RWPE2 (cell line): ENCODE results near the gene PGS1.

Experiments used
- ATAC-seq: fragments of 200-7000 bp; cut with Tn5 transposase; 3 replicates; pipeline ENCODE4 v1.9.1; 2021; ENCODE audit warnings: low read depth
- DNase-seq: peaks from one replicate; pipeline ENCODE4 v3.0.0-alpha.2; 2020; ENCODE audit warnings: low spot score
- H3K27ac ChIP-seq: fragments of 450-650 bp; 2 replicates; pipeline ENCODE4 v1.5.1; 2017; ENCODE audit warnings: mild to moderate bottlenecking; ENCODE audit not compliant: poor library complexity, severe bottlenecking
- H3K27me3 ChIP-seq: fragments of 250-450 bp; sonication (Bioruptor Pico); 2 replicates; pipeline ENCODE4 v1.5.1; 2021; ENCODE audit warnings: mild to moderate bottlenecking, moderate library complexity; ENCODE audit not compliant: insufficient read depth, poor library complexity, severe bottlenecking
- H3K36me3 ChIP-seq: fragments of 250-450 bp; sonication (Bioruptor Pico); 2 replicates; pipeline ENCODE4 v1.5.1; 2020; ENCODE audit warnings: low read depth, mild to moderate bottlenecking, moderate library complexity
- H3K4me1 ChIP-seq: fragments of 250-450 bp; sonication (Bioruptor Pico); 2 replicates; pipeline ENCODE4 v1.5.1; 2021; ENCODE audit warnings: mild to moderate bottlenecking, moderate library complexity; ENCODE audit not compliant: insufficient read depth, poor library complexity, severe bottlenecking
- H3K4me3 ChIP-seq: fragments of 250-450 bp; sonication (Bioruptor Pico); 2 replicates; pipeline ENCODE4 v1.5.1; 2021; ENCODE audit warnings: mild to moderate bottlenecking, moderate library complexity; ENCODE audit not compliant: severe bottlenecking
- H3K9me3 ChIP-seq: fragments of 250-450 bp; sonication (Bioruptor Pico); 2 replicates; pipeline ENCODE4 v1.5.1; 2021; ENCODE audit warnings: mild to moderate bottlenecking, moderate library complexity; ENCODE audit not compliant: severe bottlenecking
- CTCF ChIP-seq: fragments of 450-650 bp; IDR thresholded peaks from one replicate; pipeline ENCODE4 v1.5.1; 2017; ENCODE audit warnings: mild to moderate bottlenecking, moderate library complexity; ENCODE audit not compliant: poor library complexity, severe bottlenecking

The PGS1 gene

GRCh38 chr17:78374189-78374588 lies 4.3 kb upstream of the PGS1 start:
- H3K36me3 ChIP-seq: no peaks in the 10 kb centered on the region
- no peaks in the 10 kb centered on the region for H3K27me3 ChIP-seq
- DNase-seq (no peak), ATAC-seq (no peak)
- H3K4me3 ChIP-seq: no peak overlapping the region
- no peak for TF ChIP-seq CTCF
- H3K27ac ChIP-seq: peak overlapping the region; percentile 87
- peaks cover 33% of the 10 kb centered on the region for H3K4me1 ChIP-seq
- no peaks in the 10 kb centered on the region for H3K9me3 ChIP-seq

- Histone ChIP-seq H3K36me3 (no peaks in the 10 kb centered on the region), H3K9me3 (no peaks in the 10 kb centered on the region), H3K27me3 (no peaks in the 10 kb centered on the region), H3K4me3 (no peak overlapping the region), H3K4me1 (peaks cover 38% of the 10 kb centered on the region), H3K27ac (peak overlapping the region; percentile 87)
- DNase-seq (no peak), ATAC-seq (peak; percentile 41; the same call in 1 of the 3 replicates)
- TF ChIP-seq CTCF: no peak
Observed at GRCh38 chr17:78374631-78375274, 3.7 kb upstream of the PGS1 start.

- no peak for TF ChIP-seq CTCF
- no peak overlapping the region for H3K4me3 ChIP-seq
- H3K4me1 ChIP-seq: peaks cover 38% of the 10 kb centered on the region
- peak; percentile 70 for ATAC-seq
- H3K36me3 ChIP-seq: peaks cover 4% of the 10 kb centered on the region
- DNase-seq: no peak
- H3K27me3 ChIP-seq: no peaks in the 10 kb centered on the region
- H3K9me3 ChIP-seq: no peaks in the 10 kb centered on the region
- H3K27ac ChIP-seq: peak overlapping the region; percentile 87
Observed at GRCh38 chr17:78375401-78376151, 2.9 kb upstream of the PGS1 start.

- ATAC-seq: no peak
- TF ChIP-seq CTCF: no peak
- Histone ChIP-seq H3K9me3 (no peaks in the 10 kb centered on the region), H3K27me3 (no peaks in the 10 kb centered on the region), H3K4me3 (no peak overlapping the region), H3K4me1 (peaks cover 41% of the 10 kb centered on the region), H3K36me3 (peaks cover 8% of the 10 kb centered on the region), H3K27ac (peak overlapping the region; percentile 87)
- DNase-seq: no peak
Observed at GRCh38 chr17:78376161-78376560, 2.3 kb upstream of the PGS1 start.

GRCh38 chr17:78377858-78378224 lies 608 bp upstream of the PGS1 start:
- no peak for ATAC-seq
- Histone ChIP-seq H3K9me3 (no peaks in the 10 kb centered on the region), H3K27me3 (no peaks in the 10 kb centered on the region), H3K36me3 (peaks cover 13% of the 10 kb centered on the region), H3K4me3 (peak overlapping the region; percentile 95), H3K4me1 (peaks cover 49% of the 10 kb centered on the region), H3K27ac (peak overlapping the region; percentile 87)
- DNase-seq: no peak
- TF ChIP-seq CTCF: no peak
